HFF-Myc (cell line): ENCODE measurements around the gene TMEFF2.

Experiments used
- DNase-seq: peaks from one replicate; pipeline ENCODE4 v3.0.0-alpha.2; 2011; ENCODE audit warnings: low read depth; ENCODE audit errors: extremely low read depth
- H3K4me3 ChIP-seq: replicated peaks from 2 replicates; pipeline ENCODE4 v1.5.1; 2011; ENCODE audit warnings: low read depth, mild to moderate bottlenecking, control low read depth, low read length
- CTCF ChIP-seq: IDR thresholded peaks from 2 replicates; pipeline ENCODE4 v1.5.1; 2012; ENCODE audit warnings: mild to moderate bottlenecking, low read depth, low read length, control low read depth; ENCODE audit errors: missing control alignments

The TMEFF2 gene

DNA sequence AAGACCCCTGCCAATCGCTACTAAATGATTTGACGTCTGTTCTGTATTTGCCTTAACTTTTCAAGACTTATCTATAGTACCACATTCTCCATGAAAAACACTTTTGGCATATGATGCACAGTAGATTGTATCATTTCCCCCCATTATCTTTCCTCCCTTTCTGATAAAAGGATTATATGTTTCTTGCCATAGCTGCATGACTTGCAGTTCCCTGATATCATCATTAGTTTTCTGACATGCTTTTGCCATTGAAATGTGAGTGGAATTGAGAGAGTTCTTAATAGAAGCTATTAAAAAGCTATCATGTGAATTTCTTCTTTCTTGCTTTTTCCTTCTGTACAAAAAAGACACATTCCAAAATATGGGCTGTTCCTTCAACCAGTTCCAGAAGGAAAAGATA lies 130.3 kb downstream of the TMEFF2 start:
- no peak overlapping the region for H3K4me3 ChIP-seq
- TF ChIP-seq CTCF, result no peak
- no peak for DNase-seq

DNA sequence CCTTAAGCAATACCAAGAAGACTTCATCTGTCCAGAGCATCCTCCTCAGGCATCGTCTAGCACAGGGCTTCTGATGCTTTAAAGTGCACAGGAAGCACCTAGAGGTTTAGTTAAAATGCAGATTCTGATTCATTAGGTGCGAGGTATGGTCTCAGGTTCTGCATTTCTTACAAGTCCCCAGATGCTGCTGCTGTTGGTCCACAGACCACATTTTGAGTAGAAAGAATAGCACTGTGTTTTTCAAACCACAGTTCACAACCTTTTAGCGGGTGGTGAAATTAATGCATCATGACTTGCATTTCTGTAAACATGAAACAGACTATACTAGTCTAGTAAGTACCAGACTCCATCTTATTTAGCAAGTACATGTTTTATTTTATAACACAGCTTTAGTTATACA lies 134.6 kb downstream of the TMEFF2 start:
- no peak for DNase-seq
- TF ChIP-seq CTCF, result no peak
- no peak overlapping the region for H3K4me3 ChIP-seq

DNA sequence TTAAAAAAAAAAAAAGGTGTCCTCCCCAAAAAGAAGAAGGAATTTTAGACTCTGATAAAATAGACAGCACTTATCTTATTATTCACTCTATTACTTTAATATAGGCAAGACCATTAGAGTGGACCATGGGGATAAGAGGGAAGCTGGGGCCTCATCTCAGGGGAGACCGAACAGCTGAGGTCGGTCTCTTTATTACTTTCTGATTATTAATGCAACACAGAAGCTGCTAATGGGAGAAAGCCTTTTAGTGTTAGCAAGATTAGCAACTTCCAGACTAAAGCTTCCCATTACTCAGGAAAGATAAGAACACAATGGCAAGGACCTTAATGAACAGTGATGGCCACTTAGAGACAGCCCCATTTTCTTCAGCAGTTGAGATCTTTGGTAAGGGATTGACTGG lies 135.5 kb downstream of the TMEFF2 start:
- H3K4me3 ChIP-seq, result no peak overlapping the region
- TF ChIP-seq CTCF, result no peak
- DNase-seq, result no peak

DNA sequence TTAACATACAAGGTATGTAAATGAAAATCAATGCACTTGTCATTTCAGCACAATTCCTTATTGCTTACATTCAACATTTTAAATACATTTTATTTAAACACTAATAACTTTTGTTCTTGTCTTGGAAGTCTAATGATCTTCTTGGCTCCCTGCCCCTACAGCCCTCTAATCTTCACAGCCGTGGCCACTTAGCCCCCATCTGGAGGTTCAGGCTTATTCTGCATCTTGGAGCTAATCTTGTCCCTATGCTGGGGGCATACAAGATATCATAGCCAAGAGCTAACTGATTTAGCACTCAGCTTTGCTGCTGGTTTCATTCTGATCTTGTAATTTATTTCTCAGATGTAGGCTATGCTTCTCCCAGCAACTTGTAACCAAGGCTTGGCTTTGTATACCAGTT lies 140.8 kb downstream of the TMEFF2 start:
- no peak for DNase-seq
- no peak for TF ChIP-seq CTCF
- H3K4me3 ChIP-seq, result no peak overlapping the region

DNA sequence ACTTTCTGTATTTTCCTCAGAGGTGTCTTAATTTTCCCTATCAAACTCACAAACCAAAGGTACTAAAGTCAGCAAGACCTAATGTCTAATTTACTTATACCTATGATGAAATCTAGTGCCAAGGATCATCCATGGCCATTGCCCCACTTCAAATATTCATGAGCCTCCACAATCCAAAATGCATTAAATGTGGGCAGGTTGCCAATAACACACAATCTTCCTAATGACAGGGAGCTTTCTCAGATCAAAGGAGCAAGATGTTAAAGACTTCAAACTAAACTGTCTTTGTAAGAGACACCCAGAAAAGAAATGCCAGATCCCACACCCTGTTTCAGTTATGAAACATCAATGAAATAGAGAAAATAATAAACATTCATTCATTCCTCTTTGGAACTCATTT lies 143.2 kb downstream of the TMEFF2 start:
- no peak overlapping the region for H3K4me3 ChIP-seq
- TF ChIP-seq CTCF, result no peak
- DNase-seq, result no peak

GRCh38 chr2:192049362-192049761 lies 145.4 kb downstream of the TMEFF2 start:
- no peak for TF ChIP-seq CTCF
- H3K4me3 ChIP-seq, result no peak overlapping the region
- DNase-seq, result no peak

DNA sequence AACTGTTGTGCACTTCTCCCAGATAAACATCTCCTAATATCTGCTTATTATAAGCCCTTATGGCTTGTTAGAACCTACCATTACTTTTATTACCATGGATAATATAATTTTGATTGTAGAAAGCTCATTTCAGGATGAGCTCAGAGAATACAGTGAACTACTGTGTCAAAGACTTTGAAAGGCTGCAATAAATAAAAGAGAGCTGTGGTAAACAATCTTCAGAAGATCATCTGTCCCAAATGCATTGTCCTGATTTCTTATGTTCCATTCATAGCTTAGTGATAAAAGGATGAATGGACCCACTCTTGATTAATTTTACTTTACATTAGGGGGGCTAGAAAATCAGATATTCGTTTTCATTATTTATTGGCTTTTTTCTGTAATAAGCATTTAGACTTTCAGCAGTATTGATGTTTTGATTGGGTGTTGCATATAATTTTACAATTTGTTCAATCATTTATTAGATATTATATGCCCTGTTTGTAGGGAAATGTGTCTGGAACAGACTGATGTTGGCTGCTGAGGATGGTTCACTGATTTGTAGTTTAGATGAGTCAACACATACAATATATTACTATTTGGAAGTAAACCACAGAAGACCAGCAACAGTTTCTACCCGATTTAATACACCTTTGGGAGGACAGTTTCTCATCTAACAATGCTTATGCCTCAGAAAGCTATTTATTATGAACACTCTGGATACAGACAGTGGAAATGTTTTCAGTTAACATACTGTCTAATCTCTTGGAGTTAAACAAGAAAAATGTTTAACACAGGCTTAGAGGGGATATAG lies 147.2 kb downstream of the TMEFF2 start:
- DNase-seq, result no peak
- no peak overlapping the region for H3K4me3 ChIP-seq
- no peak for TF ChIP-seq CTCF
